H7 (cell line): ENCODE results near the gene KCNIP3. TPM values are rescaled to one million over a fixed set of nuclear protein-coding genes. Genes with fewer than 3 reads are reported as not detected.
"Not testable (repeated sequence)": the region's sequence is repeated elsewhere in the genome, so short reads cannot be mapped to it uniquely, and the experiment has no call there.

ENCODE experiments used
- DNase-seq: peaks from one replicate; pipeline ENCODE4 v3.0.0; 2012
- H3K27me3 ChIP-seq: 2 replicates; pipeline ENCODE4 v1.6.0; 2011; ENCODE audit warnings: mild to moderate bottlenecking, low read length; ENCODE audit not compliant: control insufficient read depth, insufficient read depth
- H3K36me3 ChIP-seq: replicated peaks from 2 replicates; pipeline ENCODE4 v1.5.1; 2011; ENCODE audit warnings: low read length; ENCODE audit not compliant: control insufficient read depth, insufficient read depth
- H3K4me3 ChIP-seq: 2 replicates; pipeline ENCODE4 v1.5.1; 2011; ENCODE audit warnings: low read depth, mild to moderate bottlenecking, control low read depth, low read length, moderate library complexity; ENCODE audit not compliant: insufficient read depth
- total RNA-seq: library from RNA; depleted of rRNA; stranded (reverse); fragments of >200 nt; shearing (Covaris generic); gene quantifications from 2 replicates; pipeline ENCODE4 v1.2.3, GENCODE V29; 2014; rRNA removed

KCNIP3 gene
- total RNA-seq, 1 experiment from 2014 or later = 3.2 TPM

- H3K4me3 ChIP-seq, H3K27me3 ChIP-seq, DNase-seq, H3K36me3 ChIP-seq: not testable (repeated sequence)
Measured at GRCh38 chr2:95434507-95435076, 137.4 kb downstream of the KCNIP3 start.

- H3K4me3 ChIP-seq, H3K27me3 ChIP-seq, H3K36me3 ChIP-seq, DNase-seq: not testable (repeated sequence)
Measured at GRCh38 chr2:95435162-95435871, 138.2 kb downstream of the KCNIP3 start.

Other genes starting within 250 kb of the KCNIP3 start
- 71.7 and 104 TPM in 2 replicates for gene MRPS5, start 175.5 kb upstream of the KCNIP3 start, total RNA-seq
- 5.2 and 11.4 TPM in 2 replicates for gene ZNF514, start 137.5 kb upstream of the KCNIP3 start, total RNA-seq
- 4.9 and 7.4 TPM in 2 replicates for gene ZNF2, start 131.5 kb upstream of the KCNIP3 start, total RNA-seq
- gene ZNF892, start 89.8 kb upstream of the KCNIP3 start, total RNA-seq = 4.6 and 4.7 TPM in 2 replicates
- gene PROM2, start 22.9 kb upstream of the KCNIP3 start, total RNA-seq = 1.1 and 1.8 TPM in 2 replicates
- gene FAHD2A, start 105.4 kb downstream of the KCNIP3 start, total RNA-seq = 37.1 and 49.3 TPM in 2 replicates
- not detected in 2 replicates for gene TRIM43B, start 187.4 kb downstream of the KCNIP3 start, total RNA-seq